Breast epithelium (tissue), 3 donors: ENCODE results near the gene TARS2.

Experiments
- POLR2AphosphoS5 ChIP-seq, 3 donors: sonication (generic); formaldehyde crosslinking; IDR thresholded peaks; one replicate each; pipeline ENCODE4 v1.6.1; 2017; ENCODE audit warnings: antibody characterized with exemption in 3 of 3
- TF ChIP-seq, protein P1 (sequence below), 3 donors: fragments of 450-650 bp; IDR thresholded peaks; one replicate each; pipeline ENCODE4 v1.5.1; 2016 to 2017; ENCODE audit warnings: antibody characterized with exemption in 3 of 3, mild to moderate bottlenecking in 3 of 3, moderate library complexity in 3 of 3

DNA sequence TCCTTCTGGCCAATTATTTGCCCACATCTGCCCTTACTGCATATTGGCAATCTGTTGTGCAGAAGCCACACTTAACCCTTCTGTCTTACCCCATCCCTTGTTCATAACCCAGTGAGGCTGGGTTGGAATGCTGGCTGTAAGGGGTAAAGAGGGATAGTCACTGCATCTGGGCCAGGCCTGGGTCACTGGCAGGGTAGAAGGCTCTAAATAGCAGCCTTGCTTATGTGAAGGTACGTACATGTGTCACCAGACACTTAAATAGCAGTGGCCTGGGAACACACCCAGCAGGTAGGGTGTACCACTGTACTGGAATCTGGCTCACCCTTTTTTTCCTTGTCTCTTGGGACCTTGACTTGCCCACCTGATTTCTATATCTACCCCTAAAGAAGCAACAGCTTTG, 9.9 kb upstream of the TARS2 start:
- TF ChIP-seq, protein P1, sequence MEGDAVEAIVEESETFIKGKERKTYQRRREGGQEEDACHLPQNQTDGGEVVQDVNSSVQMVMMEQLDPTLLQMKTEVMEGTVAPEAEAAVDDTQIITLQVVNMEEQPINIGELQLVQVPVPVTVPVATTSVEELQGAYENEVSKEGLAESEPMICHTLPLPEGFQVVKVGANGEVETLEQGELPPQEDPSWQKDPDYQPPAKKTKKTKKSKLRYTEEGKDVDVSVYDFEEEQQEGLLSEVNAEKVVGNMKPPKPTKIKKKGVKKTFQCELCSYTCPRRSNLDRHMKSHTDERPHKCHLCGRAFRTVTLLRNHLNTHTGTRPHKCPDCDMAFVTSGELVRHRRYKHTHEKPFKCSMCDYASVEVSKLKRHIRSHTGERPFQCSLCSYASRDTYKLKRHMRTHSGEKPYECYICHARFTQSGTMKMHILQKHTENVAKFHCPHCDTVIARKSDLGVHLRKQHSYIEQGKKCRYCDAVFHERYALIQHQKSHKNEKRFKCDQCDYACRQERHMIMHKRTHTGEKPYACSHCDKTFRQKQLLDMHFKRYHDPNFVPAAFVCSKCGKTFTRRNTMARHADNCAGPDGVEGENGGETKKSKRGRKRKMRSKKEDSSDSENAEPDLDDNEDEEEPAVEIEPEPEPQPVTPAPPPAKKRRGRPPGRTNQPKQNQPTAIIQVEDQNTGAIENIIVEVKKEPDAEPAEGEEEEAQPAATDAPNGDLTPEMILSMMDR (IDR thresholded peaks at IDR 0.05), result no peak
- TF ChIP-seq POLR2AphosphoS5 (IDR thresholded peaks at IDR 0.05), result no peak
